GM19438 (cell line): Measurements from ENCODE around the gene SUGCT.
"Not testable (repeated sequence)": the region's sequence is repeated elsewhere in the genome, so short reads cannot be mapped to it uniquely, and the experiment has no call there.

Experiments
- ATAC-seq: cut with Tn5 transposase; IDR thresholded peaks from one replicate; pipeline ENCODE4 v1.9.1; 2021; ENCODE audit warnings: low read depth; ENCODE audit not compliant: unreplicated experiment

The SUGCT gene

GRCh38 chr7:40194745-40195144, 59.9 kb downstream of the SUGCT start:
- no peak for ATAC-seq

GRCh38 chr7:40197527-40197926, 62.7 kb downstream of the SUGCT start:
- ATAC-seq = no peak

GRCh38 chr7:40199076-40199802, 64.4 kb downstream of the SUGCT start:
- no peak for ATAC-seq

- no peak for ATAC-seq
Measured at GRCh38 chr7:40200791-40201190, 66.0 kb downstream of the SUGCT start.

- ATAC-seq = no peak
Measured at GRCh38 chr7:40202851-40203250, 68.0 kb downstream of the SUGCT start.

- ATAC-seq = no peak
Measured at GRCh38 chr7:40204581-40204980, 69.8 kb downstream of the SUGCT start.

GRCh38 chr7:40205992-40206391, 71.2 kb downstream of the SUGCT start:
- ATAC-seq = no peak

GRCh38 chr7:40211276-40212003, 76.6 kb downstream of the SUGCT start:
- ATAC-seq = no peak

- ATAC-seq = no peak
Measured at GRCh38 chr7:40213291-40213690, 78.5 kb downstream of the SUGCT start.

GRCh38 chr7:40213856-40214255, 79.1 kb downstream of the SUGCT start:
- ATAC-seq = no peak

- ATAC-seq = not testable (repeated sequence)
Measured at GRCh38 chr7:40218612-40219011, 83.8 kb downstream of the SUGCT start.

- ATAC-seq = no peak
Measured at GRCh38 chr7:40219917-40220316, 85.1 kb downstream of the SUGCT start.

- no peak for ATAC-seq
Measured at GRCh38 chr7:40220421-40220911, 85.7 kb downstream of the SUGCT start.

GRCh38 chr7:40221836-40222235, 87.0 kb downstream of the SUGCT start:
- ATAC-seq = no peak

GRCh38 chr7:40223451-40224127, 88.8 kb downstream of the SUGCT start:
- no peak for ATAC-seq

GRCh38 chr7:40230101-40230500, 95.3 kb downstream of the SUGCT start:
- ATAC-seq = no peak

- no peak for ATAC-seq
Measured at GRCh38 chr7:40231796-40232195, 97.0 kb downstream of the SUGCT start.

- no peak for ATAC-seq
Measured at GRCh38 chr7:40232242-40232893, 97.6 kb downstream of the SUGCT start.

- ATAC-seq = no peak
Measured at GRCh38 chr7:40234046-40234445, 99.2 kb downstream of the SUGCT start.

GRCh38 chr7:40234666-40235065, 99.9 kb downstream of the SUGCT start:
- ATAC-seq = no peak

GRCh38 chr7:40237731-40238130, 102.9 kb downstream of the SUGCT start:
- no peak for ATAC-seq
